ENCODE results near the gene STH. TPM values are rescaled to one million over a fixed set of nuclear protein-coding genes. Genes with fewer than 3 reads are reported as not detected.

STH gene
- total RNA-seq, 1 experiment from 2014 or later: not detected

DNA sequence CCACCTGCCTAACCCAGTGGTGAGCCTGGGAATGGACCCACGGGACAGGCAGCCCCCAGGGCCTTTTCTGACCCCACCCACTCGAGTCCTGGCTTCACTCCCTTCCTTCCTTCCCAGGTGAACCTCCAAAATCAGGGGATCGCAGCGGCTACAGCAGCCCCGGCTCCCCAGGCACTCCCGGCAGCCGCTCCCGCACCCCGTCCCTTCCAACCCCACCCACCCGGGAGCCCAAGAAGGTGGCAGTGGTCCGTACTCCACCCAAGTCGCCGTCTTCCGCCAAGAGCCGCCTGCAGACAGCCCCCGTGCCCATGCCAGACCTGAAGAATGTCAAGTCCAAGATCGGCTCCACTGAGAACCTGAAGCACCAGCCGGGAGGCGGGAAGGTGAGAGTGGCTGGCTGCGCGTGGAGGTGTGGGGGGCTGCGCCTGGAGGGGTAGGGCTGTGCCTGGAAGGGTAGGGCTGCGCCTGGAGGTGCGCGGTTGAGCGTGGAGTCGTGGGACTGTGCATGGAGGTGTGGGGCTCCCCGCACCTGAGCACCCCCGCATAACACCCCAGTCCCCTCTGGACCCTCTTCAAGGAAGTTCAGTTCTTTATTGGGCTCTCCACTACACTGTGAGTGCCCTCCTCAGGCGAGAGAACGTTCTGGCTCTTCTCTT is 2.6 kb upstream of the STH start:
- Mint-ChIP-seq H3K4me3 (ENCODE audit: unreplicated experiment) (no peak overlapping the region), H3K27me3 (ENCODE audit: insufficient read depth, unreplicated experiment) (no peaks in the 10 kb centered on the region), H3K27ac (ENCODE audit: low read depth, unreplicated experiment) (no peak overlapping the region), H3K9me3 (ENCODE audit: unreplicated experiment) (no peaks in the 10 kb centered on the region), H3K4me1 (ENCODE audit: insufficient read depth, unreplicated experiment) (no peaks in the 10 kb centered on the region), H3K36me3 (ENCODE audit: insufficient read depth, unreplicated experiment) (no peaks in the 10 kb centered on the region)
- intact Hi-C loops (cut with micrococcal nuclease): no loop called here
- ChIA-PET CTCF (no interaction called here), POLR2A (no interaction called here)
- no peak for DNase-seq (ENCODE audit: unreplicated experiment)
- TF ChIP-seq, protein P1, sequence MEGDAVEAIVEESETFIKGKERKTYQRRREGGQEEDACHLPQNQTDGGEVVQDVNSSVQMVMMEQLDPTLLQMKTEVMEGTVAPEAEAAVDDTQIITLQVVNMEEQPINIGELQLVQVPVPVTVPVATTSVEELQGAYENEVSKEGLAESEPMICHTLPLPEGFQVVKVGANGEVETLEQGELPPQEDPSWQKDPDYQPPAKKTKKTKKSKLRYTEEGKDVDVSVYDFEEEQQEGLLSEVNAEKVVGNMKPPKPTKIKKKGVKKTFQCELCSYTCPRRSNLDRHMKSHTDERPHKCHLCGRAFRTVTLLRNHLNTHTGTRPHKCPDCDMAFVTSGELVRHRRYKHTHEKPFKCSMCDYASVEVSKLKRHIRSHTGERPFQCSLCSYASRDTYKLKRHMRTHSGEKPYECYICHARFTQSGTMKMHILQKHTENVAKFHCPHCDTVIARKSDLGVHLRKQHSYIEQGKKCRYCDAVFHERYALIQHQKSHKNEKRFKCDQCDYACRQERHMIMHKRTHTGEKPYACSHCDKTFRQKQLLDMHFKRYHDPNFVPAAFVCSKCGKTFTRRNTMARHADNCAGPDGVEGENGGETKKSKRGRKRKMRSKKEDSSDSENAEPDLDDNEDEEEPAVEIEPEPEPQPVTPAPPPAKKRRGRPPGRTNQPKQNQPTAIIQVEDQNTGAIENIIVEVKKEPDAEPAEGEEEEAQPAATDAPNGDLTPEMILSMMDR (IDR thresholded peaks at IDR 0.05; ENCODE audit: unreplicated experiment): no peak
- no TSS peak for BruUV-seq (replicated peaks)

DNA sequence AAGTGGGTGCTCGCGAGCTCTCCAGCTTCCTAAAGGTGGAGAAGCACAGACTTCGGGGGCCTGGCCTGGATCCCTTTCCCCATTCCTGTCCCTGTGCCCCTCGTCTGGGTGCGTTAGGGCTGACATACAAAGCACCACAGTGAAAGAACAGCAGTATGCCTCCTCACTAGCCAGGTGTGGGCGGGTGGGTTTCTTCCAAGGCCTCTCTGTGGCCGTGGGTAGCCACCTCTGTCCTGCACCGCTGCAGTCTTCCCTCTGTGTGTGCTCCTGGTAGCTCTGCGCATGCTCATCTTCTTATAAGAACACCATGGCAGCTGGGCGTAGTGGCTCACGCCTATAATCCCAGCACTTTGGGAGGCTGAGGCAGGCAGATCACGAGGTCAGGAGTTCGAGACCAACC is 1.9 kb upstream of the STH start:
- H3K4me3 Mint-ChIP-seq (ENCODE audit: unreplicated experiment): no peak overlapping the region

DNA sequence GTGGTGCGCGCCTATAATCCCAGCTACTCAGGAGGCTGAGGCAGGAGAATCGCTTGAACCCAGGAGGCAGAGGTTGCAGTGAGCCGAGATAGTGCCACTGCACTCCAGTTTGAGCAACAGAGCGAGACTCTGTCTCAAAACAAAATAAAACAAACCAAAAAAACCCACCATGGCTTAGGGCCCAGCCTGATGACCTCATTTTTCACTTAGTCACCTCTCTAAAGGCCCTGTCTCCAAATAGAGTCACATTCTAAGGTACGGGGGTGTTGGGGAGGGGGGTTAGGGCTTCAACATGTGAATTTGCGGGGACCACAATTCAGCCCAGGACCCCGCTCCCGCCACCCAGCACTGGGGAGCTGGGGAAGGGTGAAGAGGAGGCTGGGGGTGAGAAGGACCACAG is 1.4 kb upstream of the STH start:
- H3K36me3 Mint-ChIP-seq (ENCODE audit: insufficient read depth, unreplicated experiment): no peaks in the 10 kb centered on the region
- ChIA-PET CTCF (no interaction called here), POLR2A (interaction anchor here (0.9 kb wide), 1 partner anchor 204 kb away, joined by 3 read pairs; no protein-coding TSS in a partner anchor)
- BruUV-seq (replicated peaks): no TSS peak
- H3K4me1 Mint-ChIP-seq (ENCODE audit: insufficient read depth, unreplicated experiment): no peaks in the 10 kb centered on the region
- no peak for DNase-seq (ENCODE audit: unreplicated experiment)
- intact Hi-C loops (cut with micrococcal nuclease): no loop called here
- peaks cover 10% of the 10 kb centered on the region for H3K27me3 Mint-ChIP-seq (ENCODE audit: insufficient read depth, unreplicated experiment)
- no peaks in the 10 kb centered on the region for H3K9me3 Mint-ChIP-seq (ENCODE audit: unreplicated experiment)
- TF ChIP-seq, protein P1 (IDR thresholded peaks at IDR 0.05; ENCODE audit: unreplicated experiment): no peak
- H3K4me3 Mint-ChIP-seq (ENCODE audit: unreplicated experiment): no peak overlapping the region
- no peak overlapping the region for H3K27ac Mint-ChIP-seq (ENCODE audit: low read depth, unreplicated experiment)

More for the DNA sequence above, 1.9 kb upstream of the STH start:
- TF ChIP-seq, protein P1 (IDR thresholded peaks at IDR 0.05; ENCODE audit: unreplicated experiment): no peak
- Mint-ChIP-seq H3K4me1 (ENCODE audit: insufficient read depth, unreplicated experiment) (no peaks in the 10 kb centered on the region), H3K27me3 (ENCODE audit: insufficient read depth, unreplicated experiment) (peaks cover 7% of the 10 kb centered on the region), H3K36me3 (ENCODE audit: insufficient read depth, unreplicated experiment) (no peaks in the 10 kb centered on the region), H3K27ac (ENCODE audit: low read depth, unreplicated experiment) (no peak overlapping the region), H3K9me3 (ENCODE audit: unreplicated experiment) (no peaks in the 10 kb centered on the region)
- intact Hi-C loops (cut with micrococcal nuclease): no loop called here
- no peak for DNase-seq (ENCODE audit: unreplicated experiment)
- POLR2A ChIA-PET: no interaction called here
- CTCF ChIA-PET: no interaction called here
- no TSS peak for BruUV-seq (replicated peaks)

DNA sequence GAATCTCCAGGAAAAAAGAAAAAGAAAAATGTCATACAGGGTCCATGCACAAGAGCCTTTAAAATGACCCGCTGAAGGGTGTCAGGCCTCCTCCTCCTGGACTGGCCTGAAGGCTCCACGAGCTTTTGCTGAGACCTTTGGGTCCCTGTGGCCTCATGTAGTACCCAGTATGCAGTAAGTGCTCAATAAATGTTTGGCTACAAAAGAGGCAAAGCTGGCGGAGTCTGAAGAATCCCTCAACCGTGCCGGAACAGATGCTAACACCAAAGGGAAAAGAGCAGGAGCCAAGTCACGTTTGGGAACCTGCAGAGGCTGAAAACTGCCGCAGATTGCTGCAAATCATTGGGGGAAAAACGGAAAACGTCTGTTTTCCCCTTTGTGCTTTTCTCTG is 845 bp downstream of the STH start:
- TF ChIP-seq, protein P1 (IDR thresholded peaks at IDR 0.05; ENCODE audit: unreplicated experiment): no peak
- H3K4me3 Mint-ChIP-seq (ENCODE audit: unreplicated experiment): no peak overlapping the region
- DNase-seq (ENCODE audit: unreplicated experiment): no peak
- intact Hi-C loops (cut with micrococcal nuclease): loop anchor here (10.0 kb wide), 1 partner anchor 185 kb away; no protein-coding TSS in a partner anchor
- POLR2A ChIA-PET: no interaction called here
- H3K27me3 Mint-ChIP-seq (ENCODE audit: insufficient read depth, unreplicated experiment): peaks cover 10% of the 10 kb centered on the region
- CTCF ChIA-PET: interaction anchor here (6.4 kb wide), 1 partner anchor 213 kb away, joined by 61 read pairs; no protein-coding TSS in a partner anchor
- H3K4me1 Mint-ChIP-seq (ENCODE audit: insufficient read depth, unreplicated experiment): no peaks in the 10 kb centered on the region
- no TSS peak for BruUV-seq (replicated peaks)
- H3K27ac Mint-ChIP-seq (ENCODE audit: low read depth, unreplicated experiment): no peak overlapping the region
- H3K9me3 Mint-ChIP-seq (ENCODE audit: unreplicated experiment): no peaks in the 10 kb centered on the region
- H3K36me3 Mint-ChIP-seq (ENCODE audit: insufficient read depth, unreplicated experiment): no peaks in the 10 kb centered on the region

Measured in MCF 10A (cell line).